GM18499 (cell line): ENCODE data around the gene PACSIN1.

Experiments
- ATAC-seq: cut with Tn5 transposase; IDR thresholded peaks from one replicate; pipeline ENCODE4 v1.9.1; 2021; ENCODE audit warnings: moderate number of reproducible peaks; ENCODE audit not compliant: insufficient read depth, unreplicated experiment

Gene PACSIN1

GRCh38 chr6:34575326-34575725 lies 109.5 kb downstream of the PACSIN1 start:
- ATAC-seq = no peak

- ATAC-seq = no peak
Observed at GRCh38 chr6:34576286-34576955, 110.5 kb downstream of the PACSIN1 start.

- no peak for ATAC-seq
Observed at GRCh38 chr6:34578445-34579262, 112.8 kb downstream of the PACSIN1 start.

GRCh38 chr6:34580707-34581560 lies 115.1 kb downstream of the PACSIN1 start:
- no peak for ATAC-seq

- no peak for ATAC-seq
Observed at GRCh38 chr6:34581561-34581920, 115.7 kb downstream of the PACSIN1 start.

- ATAC-seq = no peak
Observed at GRCh38 chr6:34583461-34583860, 117.6 kb downstream of the PACSIN1 start.

GRCh38 chr6:34583861-34584604 lies 118.2 kb downstream of the PACSIN1 start:
- no peak for ATAC-seq

- no peak for ATAC-seq
Observed at GRCh38 chr6:34584694-34585093, 118.8 kb downstream of the PACSIN1 start.
